HepG2 (cell line): ENCODE measurements around the gene SLCO4A1. TPM values are rescaled to one million over a fixed set of nuclear protein-coding genes. Genes with fewer than 3 reads are reported as not detected.

Source experiments
- CEBPB ChIP-seq: IDR thresholded peaks from 2 replicates; pipeline ENCODE4 v1.6.1; 2011; ENCODE audit warnings: low read depth, low read length, improper control_type of control experiment, borderline replicate concordance
- DNMT3B ChIP-seq: conservative IDR thresholded peaks from 2 replicates; pipeline ENCODE4 v1.6.1; 2016; ENCODE audit warnings: missing biosample characterization, control low read depth
- ETV6 ChIP-seq: sonication (generic); formaldehyde crosslinking; conservative IDR thresholded peaks from 2 replicates; pipeline ENCODE4 v1.4.0; 2020; ENCODE audit warnings: missing genetic modification reagents
- FOXP1 ChIP-seq, 2 experiments: fragments of 450-650 bp in 1 of 2; IDR thresholded peaks; 2 replicates each; pipeline ENCODE4 v1.6.1; 2017 to 2018; ENCODE audit warnings: antibody characterized with exemption in 1 of 2
- KDM5B ChIP-seq: sonication (generic); formaldehyde crosslinking; IDR thresholded peaks from 2 replicates; pipeline ENCODE4 v1.4.0; 2020; ENCODE audit warnings: missing genetic modification reagents, mild to moderate bottlenecking, borderline replicate concordance
- MED13 ChIP-seq: sonication (generic); formaldehyde crosslinking; IDR thresholded peaks from 2 replicates; pipeline ENCODE4 v1.5.0; 2020; ENCODE audit warnings: missing genetic modification reagents
- NFYC ChIP-seq: IDR thresholded peaks from 2 replicates; pipeline ENCODE4 v1.6.1; 2016; ENCODE audit warnings: missing genetic modification reagents, missing compliant biosample characterization
- RARA ChIP-seq: IDR thresholded peaks from 2 replicates; pipeline ENCODE4 v1.6.1; 2016; ENCODE audit warnings: missing genetic modification reagents, missing compliant biosample characterization
- SIN3B ChIP-seq: fragments of 150-350 bp; IDR thresholded peaks from 2 replicates; pipeline ENCODE4 v1.6.1; 2014; ENCODE audit warnings: low read length
- SKIL ChIP-seq: sonication (generic); formaldehyde crosslinking; IDR thresholded peaks from 2 replicates; pipeline ENCODE4 v1.8.0; 2022; ENCODE audit warnings: missing genetic modification reagents, mild to moderate bottlenecking, moderate library complexity, borderline replicate concordance
- SP1 ChIP-seq, 2 experiments: fragments of 450-650 bp in 1 of 2; sonication (generic) in 1 of 2; formaldehyde crosslinking in 1 of 2; IDR thresholded peaks; 2 replicates each; pipeline versions ENCODE4 v1.4.0 to v1.6.1; 2016 to 2020; ENCODE audit warnings: missing genetic modification reagents in 1 of 2
- SRSF1 ChIP-seq: fragments of 200-400 bp; formaldehyde crosslinking; optimal IDR thresholded peaks from 2 replicates; pipeline ENCODE3; 2017; ENCODE audit warnings: mild to moderate bottlenecking, low read depth, low read length, moderate library complexity
- ZEB1 ChIP-seq: IDR thresholded peaks from 2 replicates; pipeline ENCODE4 v1.6.1; 2012; ENCODE audit warnings: mild to moderate bottlenecking, low read depth, inconsistent platforms; ENCODE audit not compliant: insufficient replicate concordance
- ZNF337 ChIP-seq: sonication (generic); formaldehyde crosslinking; IDR thresholded peaks from 2 replicates; pipeline ENCODE4 v1.5.1; 2020; ENCODE audit warnings: missing genetic modification reagents, low read depth, mild to moderate bottlenecking, borderline replicate concordance
- ZNF670 ChIP-seq: sonication (generic); formaldehyde crosslinking; IDR thresholded peaks from 2 replicates; pipeline ENCODE4 v1.8.0; 2022; ENCODE audit warnings: mild to moderate bottlenecking, missing genetic modification reagents, borderline replicate concordance
- ZNF704 ChIP-seq: sonication (generic); formaldehyde crosslinking; IDR thresholded peaks from 2 replicates; pipeline ENCODE4 v1.8.1; 2023; ENCODE audit warnings: mild to moderate bottlenecking, inconsistent platforms, moderate library complexity, missing genetic modification reagents, borderline replicate concordance
- ZNF772 ChIP-seq: sonication (generic); formaldehyde crosslinking; IDR thresholded peaks from 2 replicates; pipeline ENCODE4 v1.5.0; 2020; ENCODE audit warnings: mild to moderate bottlenecking, missing genetic modification reagents
- ZNF839 ChIP-seq: sonication (generic); formaldehyde crosslinking; IDR thresholded peaks from 2 replicates; pipeline ENCODE4 v1.4.0; 2020; ENCODE audit warnings: missing genetic modification reagents, mild to moderate bottlenecking, borderline replicate concordance
- ZSCAN5A ChIP-seq: sonication (generic); formaldehyde crosslinking; IDR thresholded peaks from 2 replicates; pipeline ENCODE4 v1.8.0; 2022; ENCODE audit warnings: mild to moderate bottlenecking, missing genetic modification reagents, borderline replicate concordance
- polyA plus RNA-seq, 8 experiments: library from polyadenylated mRNA; depleted of rRNA in 3 of 8; stranded (reverse) in 7 of 8; unstranded in 1 of 8; fragments of >200 nt; fragmentation: Illumina TruSeq in 4 of 8; extraction: Trizol in 4 of 8; gene quantifications; 2 replicates each; pipeline versions ENCODE4 v1.2.1 to v1.2.3, GENCODE V29; 2011 to 2016; ENCODE audit warnings: low read depth in 4 of 8, missing spikeins in 1 of 8, mixed read lengths in 1 of 8; ENCODE audit not compliant: insufficient read depth in 1 of 8
- total RNA-seq, 5 experiments: library from RNA; depleted of rRNA; stranded (reverse); fragments of >200 nt; fragmentation: Illumina TruSeq; extraction: Trizol; gene quantifications; 2 replicates each; pipeline ENCODE4 v1.2.3, GENCODE V29; 2016; ENCODE audit warnings: low read depth in 1 of 5
- TF ChIP-seq, protein P1 (sequence below): sonication (generic); IDR thresholded peaks from 2 replicates; pipeline ENCODE4 v1.6.1; 2016; ENCODE audit warnings: low read depth, borderline replicate concordance
- TF ChIP-seq, protein P2 (sequence below): sonication (generic); formaldehyde crosslinking; IDR thresholded peaks from 2 replicates; pipeline ENCODE4 v1.5.1; 2020; ENCODE audit warnings: missing genetic modification reagents, mild to moderate bottlenecking, borderline replicate concordance

SLCO4A1 gene
- total and polyA plus RNA-seq, 2 of the 13 experiments (the other 11 are each of a cell fraction or from before 2014, with no cell fraction given) = 55.5 to 112 TPM

DNA sequence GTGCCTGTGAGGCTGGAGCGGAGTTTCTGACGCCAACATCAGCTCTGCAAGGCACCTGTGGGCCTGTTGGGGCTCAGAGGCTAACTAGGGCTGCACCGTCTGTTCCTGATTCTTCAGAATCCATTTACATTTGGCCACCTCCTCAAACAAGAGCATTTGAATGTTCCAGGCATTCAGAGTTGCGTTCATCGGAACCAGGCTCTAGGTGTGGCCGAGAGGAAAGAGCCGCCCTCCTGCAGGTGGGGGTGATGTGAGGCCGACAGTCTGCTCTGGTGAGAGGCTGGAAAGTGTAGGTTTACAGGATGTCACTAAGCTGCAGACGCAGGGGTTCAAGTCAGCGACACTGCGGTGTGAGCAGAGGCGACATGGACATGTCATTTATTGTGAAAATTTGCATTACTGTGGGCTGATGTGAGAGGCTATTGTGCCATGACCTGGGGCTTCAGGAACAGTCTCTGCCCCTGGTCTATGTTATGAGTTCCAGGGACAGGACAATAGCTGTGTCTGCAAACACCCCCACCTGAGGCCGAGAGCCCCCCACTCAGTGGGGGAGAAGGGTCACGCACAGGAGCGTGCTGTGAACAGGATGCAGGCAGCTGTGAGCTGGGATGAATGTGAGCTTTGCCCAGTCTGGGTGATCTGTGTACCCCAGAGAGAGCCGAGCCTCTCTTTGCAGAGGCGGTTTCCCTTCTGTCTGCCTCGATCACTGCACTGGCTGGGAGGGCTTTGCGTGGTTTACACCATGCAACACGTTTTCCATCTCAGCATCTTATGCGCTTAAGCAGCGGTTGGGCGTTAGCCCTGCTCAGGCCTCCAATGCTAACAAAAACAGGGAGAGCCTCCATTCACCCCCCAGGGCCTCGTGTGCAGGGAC lies 21.1 kb downstream of the SLCO4A1 start (continued):
- TF ChIP-seq, protein P1, sequence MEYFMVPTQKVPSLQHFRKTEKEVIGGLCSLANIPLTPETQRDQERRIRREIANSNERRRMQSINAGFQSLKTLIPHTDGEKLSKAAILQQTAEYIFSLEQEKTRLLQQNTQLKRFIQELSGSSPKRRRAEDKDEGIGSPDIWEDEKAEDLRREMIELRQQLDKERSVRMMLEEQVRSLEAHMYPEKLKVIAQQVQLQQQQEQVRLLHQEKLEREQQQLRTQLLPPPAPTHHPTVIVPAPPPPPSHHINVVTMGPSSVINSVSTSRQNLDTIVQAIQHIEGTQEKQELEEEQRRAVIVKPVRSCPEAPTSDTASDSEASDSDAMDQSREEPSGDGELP = peak; percentile 75; the same call in 1 of the 2 replicates
- TF ChIP-seq SRSF1 (peak; percentile 88), ZNF772 (CRISPR knock-in tag) (peak; percentile 53; the same call in 1 of the 2 replicates), ZNF839 (CRISPR knock-in tag) (0 out of 2 replicates have a peak, but pooled peaks have one; percentile 29), FOXP1 (IDR thresholded peaks at IDR 0.05) (no peak), FOXP1 (CRISPR knock-in tag; IDR thresholded peaks at IDR 0.05) (no peak), ZNF337 (no peak), CEBPB (no peak), ZNF704 (CRISPR knock-in tag) (no peak), DNMT3B (CRISPR knock-in tag) (no peak), KDM5B (CRISPR knock-in tag) (peak; percentile 55), ZEB1 (peak; percentile 69), SP1 (IDR thresholded peaks at IDR 0.05) (no peak), SP1 (CRISPR knock-in tag; IDR thresholded peaks at IDR 0.05) (no peak), SKIL (CRISPR knock-in tag) (peak; percentile 48), SIN3B (no peak), NFYC (CRISPR knock-in tag) (no peak), RARA (0 out of 2 replicates have a peak, but pooled peaks have one; percentile 3), ZNF670 (CRISPR knock-in tag) (no peak), ETV6 (no peak), MED13 (CRISPR knock-in tag) (no peak), ZSCAN5A (CRISPR knock-in tag) (no peak)
- TF ChIP-seq, protein P2, sequence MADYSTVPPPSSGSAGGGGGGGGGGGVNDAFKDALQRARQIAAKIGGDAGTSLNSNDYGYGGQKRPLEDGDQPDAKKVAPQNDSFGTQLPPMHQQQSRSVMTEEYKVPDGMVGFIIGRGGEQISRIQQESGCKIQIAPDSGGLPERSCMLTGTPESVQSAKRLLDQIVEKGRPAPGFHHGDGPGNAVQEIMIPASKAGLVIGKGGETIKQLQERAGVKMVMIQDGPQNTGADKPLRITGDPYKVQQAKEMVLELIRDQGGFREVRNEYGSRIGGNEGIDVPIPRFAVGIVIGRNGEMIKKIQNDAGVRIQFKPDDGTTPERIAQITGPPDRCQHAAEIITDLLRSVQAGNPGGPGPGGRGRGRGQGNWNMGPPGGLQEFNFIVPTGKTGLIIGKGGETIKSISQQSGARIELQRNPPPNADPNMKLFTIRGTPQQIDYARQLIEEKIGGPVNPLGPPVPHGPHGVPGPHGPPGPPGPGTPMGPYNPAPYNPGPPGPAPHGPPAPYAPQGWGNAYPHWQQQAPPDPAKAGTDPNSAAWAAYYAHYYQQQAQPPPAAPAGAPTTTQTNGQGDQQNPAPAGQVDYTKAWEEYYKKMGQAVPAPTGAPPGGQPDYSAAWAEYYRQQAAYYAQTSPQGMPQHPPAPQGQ = 0 out of 2 replicates have a peak, but pooled peaks have one; percentile 35
